GM13976 (cell line): ENCODE measurements around the gene THAP9.
"Not testable (repeated sequence)": the region's sequence is repeated elsewhere in the genome, so short reads cannot be mapped to it uniquely, and the experiment has no call there.

Source experiments
- DNase-seq: peaks from one replicate; pipeline ENCODE4 v3.0.0; 2012; ENCODE audit warnings: low spot score
- CTCF ChIP-seq: IDR thresholded peaks from 2 replicates; pipeline ENCODE4 v1.5.1; 2012; ENCODE audit warnings: borderline replicate concordance, mild to moderate bottlenecking; ENCODE audit not compliant: insufficient read depth; ENCODE audit errors: extremely low read depth, missing control alignments, control extremely low read depth
- in situ Hi-C: fragments of 300-500 bp; cut with MboI; formaldehyde crosslinking; loops from one replicate; pipeline ENCODE4 v1.12.0; 2022; ENCODE audit warnings: low sequenced_read_pairs, mixed read lengths, inconsistent platforms; ENCODE audit not compliant: unreplicated experiment

Gene THAP9

GRCh38 chr4:82900411-82901182, at the start of gene THAP9:
TSS of gene THAP9 (plus strand) at chr4:82900735. CDS start at chr4:82900803, 68 bp downstream.
- peak; percentile 90 for DNase-seq
- in situ Hi-C loops = no loop called here
- no peak for TF ChIP-seq CTCF

GRCh38 chr4:82851318-82851717, 49.2 kb upstream of the THAP9 start:
- TF ChIP-seq CTCF = no peak
- no peak for DNase-seq
- in situ Hi-C loops = no loop called here

- DNase-seq = peak; percentile 15
- peak; percentile 25 for TF ChIP-seq CTCF
- in situ Hi-C loops = no loop called here
Measured at GRCh38 chr4:82851885-82852750, 48.4 kb upstream of the THAP9 start.

- TF ChIP-seq CTCF = no peak
- DNase-seq = no peak
- in situ Hi-C loops = no loop called here
Measured at GRCh38 chr4:82852751-82853285, 47.7 kb upstream of the THAP9 start.

DNA sequence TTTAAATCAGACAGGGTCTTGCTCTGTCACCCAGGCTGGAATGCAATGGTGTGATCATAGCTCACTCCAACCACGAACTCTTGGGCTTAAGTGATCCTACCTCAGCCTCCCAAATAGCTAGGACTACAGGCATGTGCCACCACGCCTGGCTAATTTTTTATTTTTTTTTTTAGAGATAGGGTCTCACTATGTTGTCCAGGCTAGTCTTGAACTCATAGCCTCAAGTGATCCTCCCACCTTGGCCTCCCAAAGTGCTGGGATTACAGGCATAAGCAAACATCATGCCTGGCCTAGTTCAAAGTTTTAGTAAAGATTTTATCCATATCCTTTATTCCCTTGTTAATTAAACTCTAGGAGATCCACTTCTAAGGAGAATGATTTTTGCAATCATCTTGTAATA, 40.0 kb upstream of the THAP9 start:
- in situ Hi-C loops, DNase-seq: not testable (repeated sequence)

DNA sequence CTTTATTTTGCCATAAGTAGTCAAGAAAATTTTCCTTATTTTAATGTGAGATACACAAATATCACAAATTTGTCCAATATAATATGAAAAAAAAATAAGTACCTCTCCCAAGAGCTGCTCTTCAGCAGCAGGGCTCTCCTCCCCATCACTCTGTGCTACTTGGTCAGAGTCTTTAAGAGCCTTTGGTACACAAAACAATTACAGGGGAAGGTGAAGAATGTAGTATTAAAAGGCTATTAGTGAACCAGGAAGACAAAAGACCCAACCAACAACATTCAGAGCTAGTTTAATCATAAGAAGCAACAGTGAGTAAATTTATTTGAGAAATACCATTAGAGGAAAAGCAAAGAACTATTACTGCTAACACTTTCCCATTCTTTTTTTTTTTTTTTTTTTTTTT, 39.0 kb upstream of the THAP9 start:
- no peak for TF ChIP-seq CTCF
- in situ Hi-C loops = no loop called here
- no peak for DNase-seq
